Endothelial cell of umbilical vein (primary cell): ENCODE results near the gene TAAR9.

Experiments used
- EZH2 ChIP-seq: IDR thresholded peaks from 2 replicates; pipeline ENCODE4 v1.6.1; 2012; ENCODE audit warnings: borderline replicate concordance, low read depth, mild to moderate bottlenecking, moderate library complexity, low read length, inconsistent platforms; ENCODE audit not compliant: severe bottlenecking
- MAX ChIP-seq: IDR thresholded peaks from 2 replicates; pipeline ENCODE4 v1.6.1; 2011; ENCODE audit not compliant: insufficient read depth, insufficient read length
- MYC ChIP-seq: IDR thresholded peaks from one replicate; pipeline ENCODE4 v1.6.1; 2011; ENCODE audit warnings: mild to moderate bottlenecking, low read depth, low read length
- POLR2A ChIP-seq: IDR thresholded peaks from 2 replicates; pipeline ENCODE4 v1.6.1; 2012; ENCODE audit warnings: low read depth, mild to moderate bottlenecking, control low read depth, low read length
- POLR2AphosphoS5 ChIP-seq: IDR thresholded peaks from 2 replicates; pipeline ENCODE4 v1.6.1; 2012; ENCODE audit warnings: low read depth, mild to moderate bottlenecking, control low read depth, low read length, moderate library complexity; ENCODE audit not compliant: insufficient read depth
- TF ChIP-seq, protein P1 (sequence below), 2 donors: IDR thresholded peaks; 1 replicate in 1 of 2; 2 replicates in 1 of 2; pipeline ENCODE4 v1.5.1; 2011; ENCODE audit warnings: low read length in 2 of 2, mild to moderate bottlenecking in 2 of 2, moderate library complexity in 2 of 2, control low read depth in 1 of 2, inconsistent platforms in 1 of 2, low read depth in 1 of 2; ENCODE audit not compliant: insufficient read depth in 1 of 2; ENCODE audit errors: extremely low read depth in 1 of 2

- TF ChIP-seq, protein P1, sequence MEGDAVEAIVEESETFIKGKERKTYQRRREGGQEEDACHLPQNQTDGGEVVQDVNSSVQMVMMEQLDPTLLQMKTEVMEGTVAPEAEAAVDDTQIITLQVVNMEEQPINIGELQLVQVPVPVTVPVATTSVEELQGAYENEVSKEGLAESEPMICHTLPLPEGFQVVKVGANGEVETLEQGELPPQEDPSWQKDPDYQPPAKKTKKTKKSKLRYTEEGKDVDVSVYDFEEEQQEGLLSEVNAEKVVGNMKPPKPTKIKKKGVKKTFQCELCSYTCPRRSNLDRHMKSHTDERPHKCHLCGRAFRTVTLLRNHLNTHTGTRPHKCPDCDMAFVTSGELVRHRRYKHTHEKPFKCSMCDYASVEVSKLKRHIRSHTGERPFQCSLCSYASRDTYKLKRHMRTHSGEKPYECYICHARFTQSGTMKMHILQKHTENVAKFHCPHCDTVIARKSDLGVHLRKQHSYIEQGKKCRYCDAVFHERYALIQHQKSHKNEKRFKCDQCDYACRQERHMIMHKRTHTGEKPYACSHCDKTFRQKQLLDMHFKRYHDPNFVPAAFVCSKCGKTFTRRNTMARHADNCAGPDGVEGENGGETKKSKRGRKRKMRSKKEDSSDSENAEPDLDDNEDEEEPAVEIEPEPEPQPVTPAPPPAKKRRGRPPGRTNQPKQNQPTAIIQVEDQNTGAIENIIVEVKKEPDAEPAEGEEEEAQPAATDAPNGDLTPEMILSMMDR (IDR thresholded peaks at IDR 0.05; ENCODE audit: extremely low read depth in 1 of 2, insufficient read depth in 1 of 2, low read depth in 1 of 2, low read length in 2 of 2): no peak
- TF ChIP-seq EZH2: no peak
- TF ChIP-seq POLR2A: no peak
- no peak for TF ChIP-seq MYC
- no peak for TF ChIP-seq POLR2AphosphoS5
- TF ChIP-seq MAX: no peak
Measured at GRCh38 chr6:132489376-132489775, 48.7 kb upstream of the TAAR9 start.
